ENCODE results near the gene OR14I1. TPM values are rescaled to one million over a fixed set of nuclear protein-coding genes. Genes with fewer than 3 reads are reported as not detected.
"Not testable (repeated sequence)": the region's sequence is repeated elsewhere in the genome, so short reads cannot be mapped to it uniquely, and the experiment has no call there.

The OR14I1 gene
- total RNA-seq, 2 experiments from 2014 or later: not detected

DNA sequence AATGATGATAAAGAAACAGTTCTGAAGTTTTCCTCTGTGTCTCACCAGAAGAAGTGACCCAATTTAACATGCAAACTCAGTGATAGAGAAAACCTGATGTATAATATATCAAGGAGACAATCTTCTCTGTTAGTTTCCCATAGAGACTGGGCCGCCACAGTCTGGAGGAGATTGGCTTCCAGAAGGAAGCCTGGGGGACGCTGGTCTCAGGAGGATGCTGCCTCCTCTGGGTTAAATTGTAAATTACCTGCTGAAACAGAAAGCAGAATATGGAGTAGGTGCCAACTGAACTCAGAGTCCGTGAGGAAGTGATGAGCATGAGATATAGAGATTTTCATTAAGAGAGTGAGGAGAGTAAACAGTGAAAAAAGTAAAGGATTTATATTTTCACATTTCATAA is 15.8 kb downstream of the OR14I1 start:
- peaks cover 3% of the 10 kb centered on the region for H3K27me3 Mint-ChIP-seq
- intact Hi-C loops (cut with DNase I, micrococcal nuclease): loop anchor here (2.0 to 10.0 kb wide), 4 partner anchors 64 to 752 kb away; no protein-coding TSS in a partner anchor
- H3K27ac Mint-ChIP-seq: no peak overlapping the region
- ATAC-seq (peak; percentile 53), DNase-seq (peak; percentile 34)
- CTCF ChIA-PET: interaction anchor here (0.8 to 1.1 kb wide), 3 partner anchors 61 to 443 kb away, joined by 3 to 5 read pairs (median 4); no protein-coding TSS in a partner anchor
- H3K9me3 Mint-ChIP-seq (ENCODE audit: low read depth): peaks cover 2% of the 10 kb centered on the region
- no peak overlapping the region for H3K4me3 Mint-ChIP-seq
- POLR2A ChIA-PET: no interaction called here
- H3K4me1 Mint-ChIP-seq: peaks cover 7% of the 10 kb centered on the region
- peaks cover 1% of the 10 kb centered on the region for H3K36me3 Mint-ChIP-seq (ENCODE audit: low read depth)

DNA sequence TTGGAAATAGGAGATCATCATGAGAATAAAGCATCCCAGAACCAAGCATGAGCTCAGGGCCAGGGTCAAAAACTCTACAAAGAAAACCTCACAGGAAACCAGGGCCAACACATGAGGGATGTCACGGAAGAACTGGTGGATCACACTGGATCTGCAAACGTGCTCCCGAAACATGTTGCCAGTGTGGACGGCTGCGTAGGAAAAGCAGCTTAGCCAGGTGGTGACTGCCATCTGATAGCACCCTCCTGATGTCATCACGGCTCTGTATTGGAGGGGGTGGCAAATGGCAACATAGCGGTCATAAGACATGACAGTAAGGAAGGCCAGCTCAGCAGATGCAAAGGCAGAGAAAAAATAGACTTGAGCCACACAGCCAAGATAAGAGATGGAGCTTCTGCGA is 20.9 kb downstream of the OR14I1 start:
- no peak for ATAC-seq
- CTCF ChIA-PET: no interaction called here
- H3K27me3 Mint-ChIP-seq: peaks cover 13% of the 10 kb centered on the region

DNA sequence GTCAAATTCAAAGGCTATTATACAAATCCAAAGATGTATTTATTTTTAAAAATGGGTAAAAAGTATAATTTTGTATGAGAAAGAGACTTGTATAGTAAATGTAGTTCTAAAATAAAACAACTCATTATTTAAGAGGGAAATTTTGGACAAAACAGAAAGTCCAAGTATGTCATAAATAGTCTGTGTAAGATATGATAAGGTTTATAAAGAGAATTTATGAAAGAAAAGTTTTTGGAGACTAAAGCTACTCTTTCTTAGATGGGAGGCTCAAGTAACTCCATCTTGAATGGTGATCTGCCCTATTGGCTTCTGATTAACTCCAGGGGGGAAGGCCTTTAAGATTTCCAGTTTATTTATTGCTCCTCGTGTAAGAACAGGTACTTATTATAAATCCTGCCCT is 32.6 kb downstream of the OR14I1 start:
- CTCF ChIA-PET: no interaction called here
- peaks cover 4% of the 10 kb centered on the region for H3K9me3 Mint-ChIP-seq (ENCODE audit: low read depth)
- DNase-seq (no peak), ATAC-seq (no peak)
- intact Hi-C loops (cut with DNase I, micrococcal nuclease): no loop called here
- H3K27me3 Mint-ChIP-seq: peaks cover 5% of the 10 kb centered on the region
- H3K27ac Mint-ChIP-seq: no peak overlapping the region
- H3K36me3 Mint-ChIP-seq (ENCODE audit: low read depth): no peaks in the 10 kb centered on the region
- H3K4me3 Mint-ChIP-seq: no peak overlapping the region
- H3K4me1 Mint-ChIP-seq: no peaks in the 10 kb centered on the region
- POLR2A ChIA-PET: no interaction called here

More for the DNA sequence above, 20.9 kb downstream of the OR14I1 start:
- Mint-ChIP-seq H3K27ac (no peak overlapping the region), H3K9me3 (ENCODE audit: low read depth) (no peaks in the 10 kb centered on the region), H3K4me1 (peaks cover under 1% of the 10 kb centered on the region), H3K36me3 (ENCODE audit: low read depth) (no peaks in the 10 kb centered on the region), H3K4me3 (no peak overlapping the region)
- no peak for DNase-seq
- intact Hi-C loops (cut with DNase I, micrococcal nuclease): loop anchor here in 1 of 2 experiments (10.0 kb wide), 1 partner anchor 747 kb away; no protein-coding TSS in a partner anchor
- POLR2A ChIA-PET: no interaction called here

DNA sequence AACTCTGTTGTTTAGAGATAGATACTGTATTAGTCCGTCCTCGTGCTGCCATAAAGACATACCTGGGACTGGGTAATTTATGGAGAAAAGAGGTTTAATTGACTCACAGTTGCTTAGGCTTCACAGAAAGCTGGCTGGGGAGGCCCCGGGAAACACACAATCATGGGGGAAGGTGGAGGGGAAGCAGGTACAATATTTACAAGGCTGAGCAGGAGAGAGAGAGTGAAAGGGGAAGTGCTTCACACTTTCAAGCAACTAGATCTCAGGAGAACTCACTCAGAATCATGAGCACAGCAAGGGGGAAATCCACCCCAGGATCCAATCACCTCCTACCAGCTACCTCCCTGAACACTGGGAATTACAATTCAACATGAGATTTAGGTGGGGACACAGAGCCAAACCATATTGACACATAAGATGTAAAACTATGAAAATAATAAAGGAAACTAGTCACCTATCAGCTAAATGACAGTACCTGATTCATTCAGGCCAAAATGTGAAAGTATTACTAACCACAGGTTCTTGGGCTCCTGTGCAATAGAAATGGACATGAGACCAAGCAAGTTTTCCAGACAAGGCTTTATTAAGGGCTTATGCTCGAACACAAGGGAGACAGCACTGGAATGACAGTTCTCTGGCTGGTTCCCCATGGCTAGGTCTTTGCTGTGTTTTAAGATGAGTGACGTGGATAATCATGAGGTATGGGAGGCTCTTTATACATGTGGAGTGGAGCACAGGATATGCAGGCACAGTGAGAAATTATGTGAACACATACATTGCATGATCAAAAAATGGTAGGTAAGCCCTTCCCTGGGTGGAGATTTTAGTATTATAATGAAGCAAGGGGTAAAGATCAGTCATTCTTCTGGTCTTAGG is 38.9 kb downstream of the OR14I1 start:
- DNase-seq; intact Hi-C loops (cut with DNase I, micrococcal nuclease); CTCF ChIA-PET; H3K36me3 Mint-ChIP-seq (ENCODE audit: low read depth); ATAC-seq; H3K9me3 Mint-ChIP-seq (ENCODE audit: low read depth); H3K27me3 Mint-ChIP-seq; H3K4me1 Mint-ChIP-seq; POLR2A ChIA-PET; H3K27ac Mint-ChIP-seq; H3K4me3 Mint-ChIP-seq: not testable (repeated sequence)

DNA sequence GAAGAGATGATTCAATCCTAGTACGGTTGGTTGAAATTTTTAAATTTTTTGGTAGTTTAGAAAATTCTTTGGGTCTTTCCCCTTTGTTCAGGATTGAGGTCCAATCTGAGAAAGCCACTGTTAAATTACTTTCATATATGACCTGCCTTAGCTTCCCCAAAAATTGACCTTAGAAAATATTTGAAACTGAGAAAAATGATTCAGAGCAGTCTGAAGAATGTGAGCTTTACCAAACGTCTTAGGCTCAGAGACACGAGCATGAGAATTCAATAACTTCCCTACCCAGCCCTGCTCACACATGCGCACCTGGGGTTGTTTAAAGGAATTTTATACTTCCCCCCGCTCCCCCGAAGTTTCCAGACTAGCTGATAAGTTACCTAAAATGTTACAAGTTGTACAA is 45.8 kb downstream of the OR14I1 start:
- CTCF ChIA-PET; H3K36me3 Mint-ChIP-seq (ENCODE audit: low read depth); H3K4me1 Mint-ChIP-seq; DNase-seq; H3K4me3 Mint-ChIP-seq; ATAC-seq; H3K27me3 Mint-ChIP-seq; H3K27ac Mint-ChIP-seq; H3K9me3 Mint-ChIP-seq (ENCODE audit: low read depth); POLR2A ChIA-PET: not testable (repeated sequence)
- intact Hi-C loops (cut with DNase I, micrococcal nuclease): loop anchor here in 1 of 2 experiments (5.0 kb wide), 1 partner anchor 224 kb away; no protein-coding TSS in a partner anchor

DNA sequence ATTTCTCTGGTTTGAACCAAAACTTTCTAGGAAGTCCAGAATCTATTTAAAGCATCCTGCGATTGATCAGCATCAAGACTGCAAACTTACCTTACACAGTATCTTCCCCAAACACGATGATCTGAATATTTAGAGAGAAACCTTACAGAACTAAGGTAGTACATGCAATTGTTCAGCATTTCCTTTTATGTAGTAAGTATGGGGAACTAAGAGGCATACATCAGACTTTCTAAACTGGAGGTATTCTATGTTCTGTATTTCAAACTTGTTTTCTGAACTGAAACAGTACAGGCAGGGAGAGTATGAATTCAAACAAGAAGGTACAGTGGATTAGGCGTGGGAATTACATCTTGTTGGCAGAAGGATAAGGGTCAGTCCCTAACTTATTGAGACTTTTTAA is 47.2 kb downstream of the OR14I1 start, which contains the start of gene OR2T27:
OR2T27 (minus strand) TSS at position 175 of the 400 bp plus-strand sequence. CDS start 4,644 bp downstream, outside the sequence.
- DNase-seq; H3K27ac Mint-ChIP-seq; H3K4me3 Mint-ChIP-seq; CTCF ChIA-PET; H3K4me1 Mint-ChIP-seq; H3K9me3 Mint-ChIP-seq (ENCODE audit: low read depth); ATAC-seq; H3K36me3 Mint-ChIP-seq (ENCODE audit: low read depth); H3K27me3 Mint-ChIP-seq; POLR2A ChIA-PET: not testable (repeated sequence)
- intact Hi-C loops (cut with DNase I, micrococcal nuclease): loop anchor here in 1 of 2 experiments (5.0 kb wide), 1 partner anchor 223 kb away; no protein-coding TSS in a partner anchor

Other genes starting within 250 kb of the OR14I1 start
- gene OR2T3, start 229.4 kb downstream of the OR14I1 start, total RNA-seq: not detected
- gene OR2T5, start 214.2 kb downstream of the OR14I1 start, total RNA-seq: not detected
- gene OR2G6, start 194.7 kb downstream of the OR14I1 start, total RNA-seq: not detected
- not detected for gene OR2T29, start 140.0 kb downstream of the OR14I1 start, total RNA-seq
- not detected for gene OR2T34, start 128.0 kb downstream of the OR14I1 start, total RNA-seq
- gene OR2T10, start 105.1 kb downstream of the OR14I1 start, total RNA-seq: not detected
- not detected for gene OR2T11, start 67.7 kb downstream of the OR14I1 start, total RNA-seq
- not detected for gene OR2T35, start 57.5 kb downstream of the OR14I1 start, total RNA-seq
- gene OR2T27, start 47.2 kb downstream of the OR14I1 start, total RNA-seq: not detected
- not detected for gene LYPD8, start 53.0 kb upstream of the OR14I1 start, total RNA-seq
- 10 to 100 TPM; 20.1 to 21.3 TPM for gene SH3BP5L, start 123.1 kb upstream of the OR14I1 start, total RNA-seq
- 10 to 100 TPM; 39.5 to 49.4 TPM for gene ZNF672, start 135.5 kb upstream of the OR14I1 start, total RNA-seq
- 10 to 100 TPM; 75.9 to 92.3 TPM for gene ZNF692, start 156.3 kb upstream of the OR14I1 start, total RNA-seq
- 1 to 10 TPM; 2.3 to 2.9 TPM for gene PGBD2, start 203.5 kb upstream of the OR14I1 start, total RNA-seq